Measurements from ENCODE around the gene GET4. TPM values are rescaled to one million over a fixed set of nuclear protein-coding genes. Genes with fewer than 3 reads are reported as not detected.

The GET4 gene
- 10 to 100 TPM; 34.8 to 42.2 TPM for total RNA-seq

GRCh38 chr7:876077-876971 is at the start of gene GET4:
TSS of gene GET4 (plus strand) at chr7:876554. CDS start at chr7:876646, 92 bp downstream.
- peak within 1 kb of the TSS; percentile 78 to 92 (median 86) for H3K27ac ChIP-seq
- peaks cover 61% of the 10 kb centered on the region for H3K4me1 ChIP-seq
- peak; percentile 98 to 99 (median 98) for DNase-seq
- peak; percentile 84 for ATAC-seq
- H3K27me3 ChIP-seq: no peaks in the 10 kb centered on the region
- intact Hi-C loops (cut with DNase I): no loop called here
- TF ChIP-seq POLR2A (IDR thresholded peaks at IDR 0.05) (peak; percentile 69 to 84 (median 80)), CTCF (IDR thresholded peaks at IDR 0.05) (peak in 3 of 7 experiments; percentile 25 to 47 (median 33))
- no peaks in the 10 kb centered on the region for H3K36me3 ChIP-seq (replicated peaks in 1 of 2; ENCODE audit: insufficient read depth in 1 of 2, low read depth in 2 of 2)
- H3K9me3 ChIP-seq: no peaks in the 10 kb centered on the region
- H3K4me3 ChIP-seq: peak within 1 kb of the TSS; percentile 59 to 73
- 0 to 1% methylated on average over 4 to 105 of the region's 129 CpGs for WGBS, 2 donors

- TF ChIP-seq POLR2A (IDR thresholded peaks at IDR 0.05) (no peak), CTCF (IDR thresholded peaks at IDR 0.05) (no peak)
- Histone ChIP-seq H3K9me3 (no peaks in the 10 kb centered on the region), H3K27me3 (no peaks in the 10 kb centered on the region), H3K27ac (no peak overlapping the region), H3K36me3 (replicated peaks in 1 of 2; ENCODE audit: insufficient read depth in 1 of 2, low read depth in 2 of 2) (no peaks in the 10 kb centered on the region), H3K4me1 (peaks cover 37% of the 10 kb centered on the region), H3K4me3 (no peak overlapping the region)
- intact Hi-C loops (cut with DNase I): no loop called here
- WGBS, 2 donors: 89 to 90% methylated on average over 14 of the region's 14 CpGs
- no peak for DNase-seq
- ATAC-seq: no peak
Measured at GRCh38 chr7:828793-829561, 47.4 kb upstream of the GET4 start.

- no peak for TF ChIP-seq CTCF (IDR thresholded peaks at IDR 0.05)
- no peak for TF ChIP-seq POLR2A (IDR thresholded peaks at IDR 0.05)
- Histone ChIP-seq H3K27me3 (no peaks in the 10 kb centered on the region), H3K36me3 (replicated peaks in 1 of 2; ENCODE audit: insufficient read depth in 1 of 2, low read depth in 2 of 2) (no peaks in the 10 kb centered on the region), H3K4me3 (no peak overlapping the region), H3K4me1 (peaks cover 32% of the 10 kb centered on the region), H3K9me3 (no peaks in the 10 kb centered on the region), H3K27ac (peak overlapping the region; percentile 77 to 92 (median 83))
- ATAC-seq: no peak
- 72 to 80% methylated on average over 12 of the region's 12 CpGs for WGBS, 2 donors
- DNase-seq: no peak
- intact Hi-C loops (cut with DNase I): no loop called here
Measured at GRCh38 chr7:830069-830468, 46.3 kb upstream of the GET4 start.

GRCh38 chr7:831596-832166 is 44.7 kb upstream of the GET4 start:
- DNase-seq: peak in 2 of 4 donors; percentile 55 to 57
- TF ChIP-seq CTCF (IDR thresholded peaks at IDR 0.05): no peak
- TF ChIP-seq POLR2A (IDR thresholded peaks at IDR 0.05): peak in 2 of 3 donors; percentile 35 to 55
- Histone ChIP-seq H3K4me3 (no peak overlapping the region), H3K9me3 (no peaks in the 10 kb centered on the region), H3K4me1 (peaks cover 38% of the 10 kb centered on the region), H3K27me3 (no peaks in the 10 kb centered on the region), H3K36me3 (replicated peaks in 1 of 2; ENCODE audit: insufficient read depth in 1 of 2, low read depth in 2 of 2) (no peaks in the 10 kb centered on the region), H3K27ac (peak overlapping the region; percentile 77 to 92 (median 83))
- ATAC-seq: peak; percentile 89
- intact Hi-C loops (cut with DNase I): no loop called here
- 9 to 11% methylated on average over 7 of the region's 7 CpGs for WGBS, 2 donors

All from body of pancreas (tissue), 4 donors.